Fibroblast of mammary gland (primary cell): ENCODE data around the gene MACROH2A1.
A peak's percentile ranks its signal among the peaks of the same experiment; 100 is the strongest.

Experiments used
- DNase-seq: peaks from one replicate; pipeline ENCODE4 v3.0.0-alpha.2; 2010; ENCODE audit warnings: low read depth
- H3K4me3 ChIP-seq: 2 replicates; pipeline ENCODE4 v1.5.1; 2011; ENCODE audit warnings: low read depth, mild to moderate bottlenecking, low read length, moderate library complexity; ENCODE audit not compliant: control insufficient read depth
- TF ChIP-seq, protein P1 (sequence below): conservative IDR thresholded peaks from 2 replicates; pipeline ENCODE4 v1.5.1; 2011; ENCODE audit warnings: low read depth, low read length, inconsistent platforms; ENCODE audit not compliant: control insufficient read depth, insufficient read depth

MACROH2A1 gene

DNA sequence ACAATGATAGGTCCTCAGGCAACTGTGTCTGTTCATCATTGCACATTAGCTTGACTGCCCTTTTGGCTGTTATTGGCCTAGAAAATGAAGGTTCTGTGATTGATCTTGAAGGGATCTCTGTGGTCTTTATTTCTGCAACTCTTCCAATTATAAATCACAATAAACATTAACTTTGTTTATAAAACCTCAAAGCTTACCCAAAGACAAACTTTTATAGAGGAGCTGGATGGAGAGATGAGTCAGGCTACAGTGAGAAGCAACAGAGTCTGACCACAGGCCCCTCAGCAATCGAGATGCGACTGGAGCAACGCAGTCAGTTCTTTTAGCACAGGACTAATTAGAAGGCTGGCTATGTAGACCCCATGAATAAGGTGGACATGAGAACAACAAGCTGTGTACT is 5.3 kb downstream of the MACROH2A1 start:
- DNase-seq, result peak; percentile 37
- no peak overlapping the region for H3K4me3 ChIP-seq
- TF ChIP-seq, protein P1, sequence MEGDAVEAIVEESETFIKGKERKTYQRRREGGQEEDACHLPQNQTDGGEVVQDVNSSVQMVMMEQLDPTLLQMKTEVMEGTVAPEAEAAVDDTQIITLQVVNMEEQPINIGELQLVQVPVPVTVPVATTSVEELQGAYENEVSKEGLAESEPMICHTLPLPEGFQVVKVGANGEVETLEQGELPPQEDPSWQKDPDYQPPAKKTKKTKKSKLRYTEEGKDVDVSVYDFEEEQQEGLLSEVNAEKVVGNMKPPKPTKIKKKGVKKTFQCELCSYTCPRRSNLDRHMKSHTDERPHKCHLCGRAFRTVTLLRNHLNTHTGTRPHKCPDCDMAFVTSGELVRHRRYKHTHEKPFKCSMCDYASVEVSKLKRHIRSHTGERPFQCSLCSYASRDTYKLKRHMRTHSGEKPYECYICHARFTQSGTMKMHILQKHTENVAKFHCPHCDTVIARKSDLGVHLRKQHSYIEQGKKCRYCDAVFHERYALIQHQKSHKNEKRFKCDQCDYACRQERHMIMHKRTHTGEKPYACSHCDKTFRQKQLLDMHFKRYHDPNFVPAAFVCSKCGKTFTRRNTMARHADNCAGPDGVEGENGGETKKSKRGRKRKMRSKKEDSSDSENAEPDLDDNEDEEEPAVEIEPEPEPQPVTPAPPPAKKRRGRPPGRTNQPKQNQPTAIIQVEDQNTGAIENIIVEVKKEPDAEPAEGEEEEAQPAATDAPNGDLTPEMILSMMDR, result no peak

DNA sequence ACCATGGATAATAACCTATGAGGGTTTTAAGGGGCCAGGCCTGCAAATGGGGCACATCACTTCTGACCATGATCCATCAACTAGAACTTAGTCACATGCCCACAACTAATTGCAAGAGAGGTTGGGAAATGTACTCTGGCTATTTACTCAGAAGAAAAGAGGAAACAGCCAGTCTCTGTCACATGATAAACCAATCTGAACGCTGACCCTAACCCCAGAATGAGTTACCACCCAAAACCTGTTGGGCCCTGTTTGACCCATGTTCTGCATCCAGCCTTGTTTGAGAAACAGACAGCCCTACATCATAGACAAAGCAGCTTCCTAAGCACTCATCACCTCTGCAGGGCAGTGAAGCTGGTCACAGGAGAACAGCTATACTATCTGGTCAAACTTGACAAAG is 5.8 kb downstream of the MACROH2A1 start:
- TF ChIP-seq, protein P1, result no peak
- DNase-seq, result peak; percentile 32
- H3K4me3 ChIP-seq, result no peak overlapping the region

DNA sequence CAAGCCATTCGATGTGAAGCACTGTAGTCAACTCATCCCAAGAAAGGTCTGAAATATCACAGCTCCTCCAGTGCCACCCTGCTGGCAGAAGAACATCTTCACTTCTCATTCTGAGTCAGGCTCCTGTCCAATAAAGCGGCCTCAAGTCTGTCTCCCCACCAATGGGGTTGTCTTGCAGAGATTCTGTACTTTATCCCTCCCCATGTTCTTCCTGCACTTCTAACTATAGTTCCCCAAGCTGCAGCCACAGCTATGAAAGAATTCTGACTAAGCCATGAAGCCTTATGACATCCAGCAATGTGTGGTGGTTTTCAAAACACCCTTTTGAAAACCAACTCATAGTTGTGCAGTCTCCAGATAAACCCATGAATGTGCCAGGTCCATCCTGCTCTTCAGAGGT is 6.8 kb downstream of the MACROH2A1 start:
- no peak overlapping the region for H3K4me3 ChIP-seq
- TF ChIP-seq, protein P1, result no peak
- DNase-seq, result peak; percentile 84

DNA sequence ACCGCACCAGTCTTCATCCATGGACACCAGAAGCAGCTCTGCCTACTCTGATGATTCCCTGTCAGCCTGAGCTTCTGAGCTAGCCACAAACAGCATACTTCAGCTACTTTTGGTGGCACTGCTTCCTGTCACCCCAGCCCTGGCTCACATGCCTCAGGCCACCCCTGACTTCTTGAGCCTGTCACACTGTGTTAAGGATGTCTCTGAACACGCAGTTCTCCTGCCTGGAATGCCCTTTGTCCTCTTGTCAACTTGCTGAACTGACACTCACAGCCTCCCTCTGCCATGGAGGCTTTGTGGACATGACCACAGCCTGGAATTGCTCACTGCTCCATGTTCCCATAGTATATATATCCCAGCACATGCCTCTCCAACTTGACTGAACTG is 7.2 kb downstream of the MACROH2A1 start:
- TF ChIP-seq, protein P1, result no peak
- DNase-seq, result no peak
- no peak overlapping the region for H3K4me3 ChIP-seq

DNA sequence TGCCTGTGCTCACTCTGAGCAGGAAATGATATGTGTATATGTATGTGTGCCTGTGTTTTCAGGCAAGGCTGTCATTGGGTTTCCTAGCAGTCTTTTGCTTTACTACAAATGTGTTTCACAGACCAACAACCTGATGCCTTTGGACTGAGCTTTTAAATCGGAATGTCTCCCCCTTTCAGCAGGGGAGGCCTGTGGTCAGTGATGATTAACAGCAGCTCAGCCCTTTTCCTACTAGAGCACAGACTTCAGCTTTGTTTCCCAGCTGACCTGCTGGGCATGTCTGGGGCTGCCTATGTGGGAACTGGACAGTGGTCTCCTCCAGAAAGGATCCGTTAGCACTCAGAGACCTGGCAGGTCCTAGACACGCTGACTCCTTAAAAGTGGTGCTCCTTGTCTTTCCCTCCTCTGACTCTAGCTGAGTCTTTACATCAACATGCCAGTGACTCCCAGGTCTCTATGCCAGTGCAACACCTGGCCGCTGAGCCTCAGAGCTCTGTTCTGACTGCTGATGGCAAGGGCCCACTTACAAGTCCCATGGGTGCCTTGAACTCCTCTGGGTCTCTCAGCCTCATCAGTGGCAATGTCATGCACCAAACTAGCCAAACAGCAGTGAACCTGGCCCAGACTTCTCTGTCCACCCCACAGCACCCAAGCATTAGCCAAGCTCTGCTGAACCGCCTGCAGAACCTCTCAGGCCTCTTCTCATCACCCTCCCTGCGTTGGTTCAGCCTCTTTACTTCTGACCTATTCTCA is 7.7 kb downstream of the MACROH2A1 start:
- TF ChIP-seq, protein P1, result no peak
- DNase-seq, result peak; percentile 86
- H3K4me3 ChIP-seq, result no peak overlapping the region

DNA sequence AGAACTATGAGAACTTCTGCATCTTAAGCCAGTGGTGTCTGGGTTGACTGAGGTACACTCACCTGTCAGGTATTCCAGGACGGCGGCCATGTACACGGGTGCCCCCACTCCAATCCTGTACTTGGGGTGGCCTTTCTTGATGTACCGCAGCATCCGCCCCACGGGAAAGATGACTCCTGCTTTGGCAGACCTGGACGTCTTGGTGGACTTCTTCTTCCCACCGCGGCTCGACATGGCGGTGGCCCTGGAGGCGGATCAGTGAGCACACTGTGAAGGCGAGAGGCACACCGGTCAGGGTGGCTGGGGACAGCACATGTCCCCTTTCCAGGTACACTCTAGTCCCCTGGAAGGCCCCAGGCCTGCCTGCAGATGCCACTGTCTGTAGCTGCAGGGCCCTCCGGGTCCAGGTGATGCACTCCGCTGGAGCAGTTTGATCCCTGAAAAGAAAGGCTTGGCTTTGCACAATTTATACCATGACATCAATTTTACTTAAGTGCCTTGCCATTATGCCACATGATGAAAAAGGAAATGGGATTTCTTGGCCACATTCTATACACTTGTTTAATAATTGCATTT is 10.1 kb downstream of the MACROH2A1 start:
- TF ChIP-seq, protein P1, result no peak
- H3K4me3 ChIP-seq, result no peak overlapping the region
- no peak for DNase-seq
